Activated CD4-positive, alpha-beta T cell treated with anti-CD3 and anti-CD28 coated beads for 24 hours (primary cell): ENCODE measurements around the gene ZCCHC3.

Experiments used
- DNase-seq, 2 donors: peaks; one replicate each; pipeline ENCODE4 v3.0.0-alpha.2; 2020; ENCODE audit warnings: low read depth in 2 of 2

Gene ZCCHC3

DNA sequence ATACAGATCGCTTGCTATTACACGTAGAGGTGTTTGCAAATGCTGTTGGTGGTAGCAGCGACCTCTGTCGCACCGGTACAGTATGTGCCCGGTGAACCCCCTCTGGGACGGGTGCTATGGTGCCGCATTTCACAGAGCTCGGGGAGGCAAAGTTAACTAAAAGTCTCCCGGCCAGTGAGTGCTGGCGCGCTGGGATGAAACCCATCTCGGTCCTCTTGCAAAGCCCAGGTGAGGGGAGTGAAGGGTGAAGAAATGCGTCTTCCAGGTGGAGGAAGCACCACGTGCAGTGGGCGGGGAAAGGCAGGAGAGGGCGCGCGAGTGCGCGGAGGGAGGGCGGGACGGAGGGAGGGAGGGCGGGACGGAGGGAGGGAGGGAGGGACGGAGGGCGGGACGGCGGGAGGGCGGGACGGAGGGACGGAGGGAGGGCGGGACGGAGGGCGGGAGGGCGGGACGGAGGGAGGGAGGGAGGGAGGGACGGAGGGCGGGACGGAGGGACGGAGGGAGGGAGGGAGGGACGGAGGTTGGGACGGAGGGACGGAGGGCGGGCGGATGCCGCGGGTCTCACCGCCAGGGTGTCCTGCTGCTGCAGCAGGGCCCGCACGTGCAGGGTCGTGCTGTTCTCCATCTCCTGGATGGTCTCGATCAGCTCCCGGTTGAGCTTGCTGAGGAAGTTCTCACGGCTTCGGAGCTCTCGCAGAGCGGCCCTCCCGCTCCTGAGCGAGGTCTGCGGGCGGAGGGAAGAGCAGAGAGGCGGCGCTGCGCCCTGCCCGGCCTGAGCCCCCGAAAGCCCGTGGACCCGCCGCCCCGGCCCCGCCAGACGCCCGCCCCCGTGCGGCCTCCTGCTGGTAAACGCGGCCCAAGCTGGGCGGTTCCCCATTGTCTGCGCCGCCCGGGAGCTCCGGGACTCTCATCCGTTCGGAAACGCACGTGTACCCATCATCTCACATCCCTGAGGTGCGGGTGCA, 18.5 kb upstream of the ZCCHC3 start:
- DNase-seq: no peak

DNA sequence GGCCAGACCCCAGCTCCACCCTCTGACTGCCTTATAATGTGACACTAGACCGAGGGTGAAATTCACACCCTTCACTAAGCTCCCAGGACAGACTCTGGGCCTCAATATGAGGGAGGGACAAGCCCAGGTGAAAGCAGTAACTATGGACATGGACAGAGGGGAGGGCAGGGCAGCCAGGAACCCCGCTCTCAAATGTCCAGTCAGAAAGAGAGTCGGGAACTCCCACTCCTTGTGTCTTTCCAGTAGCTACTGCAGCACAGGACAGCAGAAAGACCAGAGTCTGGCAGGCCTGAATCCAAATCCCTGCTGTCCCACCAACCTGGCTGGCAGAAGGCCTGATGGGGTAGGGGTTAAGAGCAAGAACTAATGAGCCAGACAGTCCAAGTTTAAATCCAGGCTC, 13.2 kb upstream of the ZCCHC3 start:
- no peak for DNase-seq

DNA sequence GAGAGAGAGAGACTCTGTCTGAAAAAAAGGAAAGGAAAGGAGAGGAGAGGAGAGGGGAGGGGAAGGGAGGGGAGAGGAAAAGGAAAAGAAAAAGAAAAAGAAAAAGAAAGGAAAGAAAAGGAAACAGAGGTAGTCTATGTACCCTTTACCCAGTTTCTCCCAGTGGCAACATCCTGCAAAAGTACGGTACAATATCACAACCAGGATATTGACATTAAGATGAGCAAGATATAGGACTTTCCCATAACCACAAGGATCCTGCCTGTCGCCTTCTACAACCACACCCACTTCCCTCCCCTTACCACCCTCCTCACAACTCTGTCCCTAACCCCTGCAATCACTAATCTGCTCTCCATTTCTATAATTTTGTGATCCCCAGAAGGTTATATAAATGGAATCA, 10.9 kb upstream of the ZCCHC3 start:
- DNase-seq: no peak

DNA sequence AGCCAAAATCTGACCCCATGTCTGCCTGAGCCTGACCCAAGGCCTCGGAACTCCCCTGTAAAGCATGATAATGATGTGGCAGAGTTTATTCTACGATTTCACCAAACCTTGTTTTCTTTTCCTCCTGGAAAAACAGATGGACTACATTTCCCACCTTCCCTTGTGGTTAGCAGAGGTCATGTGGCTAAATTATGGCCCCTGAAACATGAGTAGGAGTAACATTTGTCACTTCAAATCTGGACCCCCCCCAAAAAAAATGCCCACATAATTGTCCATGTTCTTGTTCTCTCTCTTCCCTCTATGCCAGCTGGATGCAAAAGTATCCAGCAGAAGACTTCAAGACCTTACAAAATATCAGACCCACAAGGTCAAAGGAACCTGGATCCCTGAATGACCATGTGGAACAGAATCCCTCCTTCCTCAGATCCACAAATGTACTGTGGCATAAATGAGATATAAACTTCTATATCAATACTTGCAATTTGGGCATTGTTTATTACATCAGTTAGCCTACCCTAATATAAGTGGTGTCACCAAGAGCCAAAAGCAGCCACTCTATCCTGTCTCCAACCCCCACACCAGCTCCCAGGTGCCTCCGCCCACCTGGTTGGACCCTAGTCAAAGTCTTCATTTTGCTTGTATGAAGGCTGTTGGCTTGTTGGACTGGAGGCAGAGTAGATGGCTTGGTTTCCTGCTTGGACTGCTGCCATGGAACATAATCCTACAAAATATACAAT, 8.2 kb upstream of the ZCCHC3 start:
- no peak for DNase-seq

- no peak for DNase-seq
These were observed 7.7 kb upstream of the ZCCHC3 start for GRCh38 chr20:289693-290083.

- peak; percentile 75 to 90 for DNase-seq
These were observed 7.1 kb upstream of the ZCCHC3 start, which contains the start of gene C20orf96 for GRCh38 chr20:290084-290831. C20orf96 (minus strand) TSS chr20:290750; CDS start chr20:290610, 140 bp downstream.

DNA sequence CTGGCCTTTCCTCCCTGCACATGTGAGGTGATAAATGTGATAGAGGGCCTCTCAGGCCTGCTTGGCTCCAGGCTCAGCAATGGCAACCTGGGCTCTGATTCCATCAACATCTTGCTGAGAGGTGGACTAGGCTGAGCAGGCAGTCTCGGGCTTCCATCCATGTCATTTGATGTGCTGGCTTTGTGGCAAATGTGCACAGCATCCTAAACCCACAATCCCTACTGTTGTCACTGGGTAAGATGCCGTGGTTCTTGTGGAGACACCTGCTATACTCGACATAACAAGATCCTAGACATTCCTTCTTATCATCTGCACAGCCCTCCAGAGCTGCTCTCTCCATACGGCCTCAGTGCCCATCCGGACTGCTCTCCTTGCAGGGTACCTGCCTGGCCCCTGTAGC, 2.8 kb upstream of the ZCCHC3 start:
- no peak for DNase-seq

GRCh38 chr20:295804-296203, 1.6 kb upstream of the ZCCHC3 start:
- DNase-seq: no peak

DNA sequence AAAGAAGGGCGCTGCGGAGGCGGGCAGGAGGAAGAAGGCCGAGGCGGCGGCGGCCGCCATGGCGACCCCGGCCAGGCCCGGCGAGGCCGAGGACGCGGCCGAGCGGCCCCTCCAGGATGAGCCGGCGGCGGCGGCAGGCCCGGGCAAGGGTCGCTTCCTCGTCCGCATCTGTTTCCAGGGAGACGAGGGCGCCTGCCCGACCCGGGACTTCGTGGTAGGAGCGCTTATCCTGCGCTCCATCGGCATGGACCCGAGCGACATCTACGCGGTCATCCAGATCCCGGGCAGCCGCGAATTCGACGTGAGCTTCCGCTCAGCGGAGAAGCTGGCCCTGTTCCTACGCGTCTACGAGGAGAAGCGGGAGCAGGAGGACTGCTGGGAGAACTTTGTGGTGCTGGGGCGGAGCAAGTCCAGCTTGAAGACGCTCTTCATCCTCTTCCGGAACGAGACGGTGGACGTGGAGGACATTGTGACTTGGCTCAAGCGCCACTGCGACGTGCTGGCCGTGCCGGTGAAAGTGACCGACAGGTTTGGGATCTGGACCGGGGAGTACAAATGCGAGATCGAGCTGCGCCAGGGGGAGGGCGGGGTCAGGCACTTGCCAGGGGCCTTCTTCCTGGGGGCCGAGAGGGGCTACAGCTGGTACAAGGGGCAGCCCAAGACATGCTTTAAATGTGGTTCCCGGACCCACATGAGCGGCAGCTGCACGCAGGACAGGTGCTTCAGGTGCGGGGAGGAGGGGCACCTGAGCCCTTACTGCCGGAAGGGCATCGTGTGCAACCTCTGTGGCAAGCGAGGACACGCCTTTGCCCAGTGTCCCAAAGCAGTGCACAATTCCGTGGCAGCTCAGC, 780 bp downstream of the ZCCHC3 start:
- peak in 1 of 2 donors; percentile 21 for DNase-seq

- no peak for DNase-seq
These were observed 1.5 kb downstream of the ZCCHC3 start for GRCh38 chr20:298776-299391.

- no peak for DNase-seq
These were observed 3.1 kb downstream of the ZCCHC3 start for GRCh38 chr20:300345-300990.

DNA sequence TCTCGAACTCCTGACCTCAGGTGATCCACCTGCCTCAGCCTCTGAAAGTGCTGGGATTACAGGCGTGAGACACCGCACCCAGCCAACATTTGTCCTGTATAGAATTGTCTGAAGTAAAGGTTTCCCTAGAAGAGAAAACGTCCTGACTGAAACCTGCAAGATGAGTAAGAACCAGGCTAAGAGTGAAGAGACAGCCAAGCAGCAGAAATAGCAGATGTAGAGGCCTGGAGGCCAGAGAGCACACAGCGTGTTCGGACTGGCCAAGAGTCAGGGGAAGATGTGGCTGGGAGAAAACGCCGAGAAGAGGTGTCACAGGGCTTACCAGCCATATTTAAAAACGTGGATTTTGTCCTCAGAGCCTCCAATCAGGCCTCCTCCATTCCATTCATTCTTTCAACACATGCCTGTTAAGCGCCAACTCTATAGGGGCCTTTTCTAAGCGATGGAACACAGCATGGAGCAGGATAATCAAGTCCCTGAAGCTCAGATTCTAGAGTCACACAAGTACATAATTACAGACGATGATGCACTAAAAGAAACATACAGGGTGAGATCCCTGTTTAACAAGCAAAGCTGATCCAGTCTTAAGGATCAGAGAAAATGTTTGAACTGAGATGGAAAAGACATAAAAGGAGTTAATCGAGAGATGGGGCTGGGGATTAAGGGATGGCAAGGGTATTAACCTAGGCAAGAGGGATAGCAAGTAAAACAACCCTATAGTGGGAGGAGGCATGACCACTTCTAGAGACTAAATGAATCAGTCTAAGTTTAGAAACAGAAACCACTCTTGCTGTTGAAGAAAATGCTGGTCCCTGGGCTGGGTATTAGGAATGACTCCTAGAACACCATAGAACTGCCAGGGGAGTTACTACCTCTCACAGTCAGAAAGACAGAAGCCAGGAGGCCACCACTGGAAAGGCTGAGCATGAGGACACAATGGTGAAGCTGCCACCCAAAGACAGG, 4.8 kb downstream of the ZCCHC3 start:
- DNase-seq: no peak

GRCh38 chr20:305745-306144, 8.4 kb downstream of the ZCCHC3 start:
- DNase-seq: no peak

DNA sequence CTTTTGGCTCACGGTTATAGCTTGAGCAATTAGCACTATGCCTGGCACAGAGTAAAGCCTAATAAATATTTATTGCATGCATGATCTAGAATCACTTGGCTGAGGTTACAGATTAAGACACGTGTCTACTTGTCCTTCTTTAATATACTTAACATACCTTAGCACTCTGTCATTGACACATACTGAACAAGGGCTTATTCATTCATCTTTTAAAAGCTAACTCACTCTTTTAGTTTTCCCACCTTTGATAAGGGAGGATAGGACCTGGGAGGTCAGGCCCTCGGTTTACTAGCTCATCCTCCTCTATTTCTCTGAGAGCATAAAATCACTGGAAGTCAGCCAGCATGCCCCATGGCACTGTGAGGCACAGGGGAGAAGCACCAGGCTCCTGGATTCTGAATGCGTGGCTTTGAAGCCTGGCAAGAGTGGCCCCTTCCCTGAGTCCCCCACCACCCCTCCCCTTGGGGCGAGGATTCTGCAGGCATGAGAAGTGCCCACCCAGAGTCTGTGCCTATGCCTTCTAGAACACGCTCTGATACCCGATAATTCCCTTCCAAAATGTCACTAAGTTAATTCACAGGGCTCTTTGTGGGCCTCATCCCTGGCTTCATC, 11.2 kb downstream of the ZCCHC3 start:
- DNase-seq: no peak

DNA sequence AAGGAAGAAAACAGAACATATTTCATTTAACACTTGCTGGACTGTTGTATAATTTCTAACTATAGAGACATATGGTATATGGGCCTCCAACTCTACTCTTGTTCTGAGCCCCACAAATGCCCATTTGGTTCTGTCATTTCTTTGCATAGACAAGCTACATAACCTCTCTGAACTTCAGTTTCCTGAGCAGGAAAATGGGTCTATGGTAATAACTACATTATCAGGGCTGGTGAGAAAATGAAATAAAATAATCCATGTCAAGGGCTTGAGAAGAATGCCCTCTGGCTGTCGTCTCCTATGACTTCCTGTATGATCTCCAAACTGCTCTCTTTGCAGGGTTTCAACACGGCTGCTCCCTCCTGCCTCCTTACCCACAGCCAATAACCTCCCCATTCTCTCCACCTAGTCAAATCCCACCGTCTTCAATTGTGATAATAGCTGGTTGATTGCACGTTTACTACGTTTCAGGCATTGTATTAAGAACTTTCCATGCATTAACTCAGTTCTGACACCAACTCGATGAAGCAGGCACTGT, 12.0 kb downstream of the ZCCHC3 start:
- DNase-seq: no peak

DNA sequence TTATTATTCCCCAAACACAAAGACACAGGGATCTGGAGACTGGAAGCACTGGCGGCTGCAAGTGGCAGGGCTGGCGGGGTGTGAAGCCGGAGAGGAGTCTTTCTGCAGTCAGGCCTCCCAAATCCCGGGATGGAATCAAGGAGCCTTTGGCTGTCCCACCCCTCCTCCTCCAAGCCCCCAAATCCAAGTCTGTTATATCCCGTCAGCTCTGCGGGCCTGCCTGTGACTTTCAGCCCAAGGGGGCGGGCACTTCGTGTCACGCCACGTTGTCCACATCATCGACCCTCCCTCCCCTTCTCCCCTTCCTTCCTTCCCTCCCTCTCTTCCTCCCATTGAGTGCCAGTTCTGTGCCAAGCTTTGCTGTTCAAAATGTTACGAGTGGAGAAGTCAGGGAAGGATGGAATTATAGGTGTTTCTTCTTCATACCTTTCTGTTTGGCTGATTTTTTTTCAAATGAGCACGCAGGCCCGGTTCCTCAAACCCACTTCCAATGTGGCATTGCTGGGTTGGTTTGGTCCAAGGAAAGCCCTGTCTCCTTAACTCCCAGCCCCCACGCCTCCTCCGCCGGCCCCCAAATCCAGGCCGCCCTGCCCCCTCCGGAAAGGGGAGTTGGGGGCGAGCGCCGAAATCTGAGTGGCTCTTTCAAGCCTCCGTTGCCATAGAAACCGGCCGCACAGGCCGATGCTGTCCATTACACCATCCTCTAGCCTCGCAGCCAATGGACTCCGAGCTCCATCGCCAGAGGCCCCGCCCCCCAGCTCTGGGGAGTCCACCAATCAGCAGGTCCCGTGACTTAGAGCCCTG, 12.7 kb downstream of the ZCCHC3 start:
- peak; percentile 66 to 80 for DNase-seq

DNA sequence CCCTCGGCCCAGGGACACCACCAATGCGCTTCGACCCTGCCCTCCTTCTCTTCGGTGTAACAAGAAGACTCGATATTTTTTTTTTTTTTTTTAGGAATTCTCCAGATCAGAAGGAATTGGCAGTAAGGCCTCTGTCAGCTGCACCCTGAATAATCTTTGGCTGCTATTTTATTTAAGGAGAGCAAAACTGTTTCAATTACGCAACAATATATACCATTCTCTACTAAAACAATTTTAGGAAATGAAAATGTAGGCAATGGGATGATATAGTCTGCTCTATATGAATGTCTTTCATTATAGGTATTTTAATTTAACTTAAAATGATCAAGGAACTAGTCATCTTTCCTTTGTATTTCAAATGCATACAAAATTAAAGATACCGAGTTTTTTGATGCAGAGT, 13.3 kb downstream of the ZCCHC3 start:
- no peak for DNase-seq
